HG03520 (cell line): Measurements from ENCODE around the gene GNAT2.
"Not testable (repeated sequence)": the region's sequence is repeated elsewhere in the genome, so short reads cannot be mapped to it uniquely, and the experiment has no call there.

ENCODE experiments used
- ATAC-seq: cut with Tn5 transposase; IDR thresholded peaks from one replicate; pipeline ENCODE4 v1.9.1; 2021; ENCODE audit warnings: mild to moderate bottlenecking, moderate library complexity; ENCODE audit not compliant: unreplicated experiment

The GNAT2 gene

DNA sequence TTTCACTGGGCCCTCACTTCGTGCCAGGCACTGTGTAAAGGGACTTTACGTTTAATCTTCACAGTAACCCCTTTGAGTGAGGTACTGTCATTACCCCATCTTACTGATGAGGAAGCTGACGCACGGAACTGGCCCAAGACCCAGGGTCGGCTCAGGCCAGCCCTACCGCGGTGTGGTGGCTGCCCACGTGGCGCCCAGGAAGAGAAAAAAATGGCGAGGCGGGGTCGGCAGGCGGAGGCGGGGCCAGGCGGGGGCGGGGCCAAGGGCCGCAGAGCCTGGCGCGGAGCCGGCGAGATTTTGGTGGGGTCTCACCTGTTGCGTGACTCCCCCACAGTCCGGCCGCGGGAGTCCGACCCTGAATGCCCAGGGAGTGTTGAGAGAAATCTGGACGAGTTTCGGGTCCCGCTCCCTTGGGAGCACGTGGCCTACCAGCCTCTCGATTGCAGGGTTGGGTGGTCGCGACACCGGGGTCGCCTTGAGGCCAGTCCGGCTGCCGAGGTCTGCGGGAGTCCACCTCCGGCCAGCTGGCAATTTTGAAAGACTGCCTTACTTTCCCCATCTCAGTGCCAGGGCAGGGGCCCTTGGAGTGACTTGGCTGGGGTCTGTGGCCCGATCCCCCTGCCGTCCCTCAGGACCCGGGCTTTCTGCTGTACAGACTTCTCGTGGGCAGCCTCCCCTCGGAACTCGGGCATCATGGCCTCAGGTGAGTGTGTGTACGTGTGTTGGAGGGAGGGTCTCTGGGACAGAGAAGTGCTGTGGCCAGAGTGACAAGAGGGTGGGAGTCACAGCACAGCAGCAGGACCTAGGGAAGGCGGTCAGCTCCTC is at the start of gene GNAT2, which contains the start of gene AMPD2:
Gene GNAT2, minus strand, starts transcription at position 41 of the 825 bp plus-strand sequence. CDS start 6,746 bp downstream, outside the sequence.
Gene AMPD2, plus strand, starts transcription at position 262 of the 825 bp plus-strand sequence. CDS start 1,339 bp downstream, outside the sequence.
- ATAC-seq = peak; percentile 43

DNA sequence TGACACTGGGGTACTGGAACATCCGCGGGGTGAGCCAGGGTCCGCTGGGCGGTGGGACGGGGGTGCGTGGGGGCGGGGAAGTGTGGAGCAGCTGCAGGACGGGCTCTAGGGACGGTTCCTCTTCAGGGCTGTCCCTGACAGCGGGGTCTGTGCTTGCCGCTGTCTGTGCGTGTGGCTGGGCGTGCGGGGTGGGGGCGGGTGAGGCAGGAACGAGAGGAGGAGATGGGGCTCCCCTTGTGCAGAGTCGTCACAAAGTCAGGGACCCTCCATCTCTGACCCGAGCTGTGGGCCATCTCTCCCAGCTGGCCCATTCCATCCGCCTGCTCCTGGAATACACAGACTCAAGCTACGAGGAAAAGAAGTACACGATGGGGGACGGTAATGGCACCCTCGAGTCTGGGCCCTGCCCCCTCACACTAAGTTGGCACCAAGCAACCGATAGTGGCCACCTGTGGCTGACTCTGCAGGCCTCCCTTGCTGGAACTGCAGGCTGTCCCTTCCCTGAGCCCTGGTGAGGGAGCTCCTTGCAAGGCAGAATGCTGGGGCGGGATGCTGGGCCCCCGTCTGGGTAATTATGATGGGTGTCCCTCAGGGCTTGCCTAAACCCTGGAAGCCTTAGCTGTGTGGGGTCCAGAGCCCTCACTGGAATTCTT is 48.8 kb upstream of the GNAT2 start:
- no peak for ATAC-seq

DNA sequence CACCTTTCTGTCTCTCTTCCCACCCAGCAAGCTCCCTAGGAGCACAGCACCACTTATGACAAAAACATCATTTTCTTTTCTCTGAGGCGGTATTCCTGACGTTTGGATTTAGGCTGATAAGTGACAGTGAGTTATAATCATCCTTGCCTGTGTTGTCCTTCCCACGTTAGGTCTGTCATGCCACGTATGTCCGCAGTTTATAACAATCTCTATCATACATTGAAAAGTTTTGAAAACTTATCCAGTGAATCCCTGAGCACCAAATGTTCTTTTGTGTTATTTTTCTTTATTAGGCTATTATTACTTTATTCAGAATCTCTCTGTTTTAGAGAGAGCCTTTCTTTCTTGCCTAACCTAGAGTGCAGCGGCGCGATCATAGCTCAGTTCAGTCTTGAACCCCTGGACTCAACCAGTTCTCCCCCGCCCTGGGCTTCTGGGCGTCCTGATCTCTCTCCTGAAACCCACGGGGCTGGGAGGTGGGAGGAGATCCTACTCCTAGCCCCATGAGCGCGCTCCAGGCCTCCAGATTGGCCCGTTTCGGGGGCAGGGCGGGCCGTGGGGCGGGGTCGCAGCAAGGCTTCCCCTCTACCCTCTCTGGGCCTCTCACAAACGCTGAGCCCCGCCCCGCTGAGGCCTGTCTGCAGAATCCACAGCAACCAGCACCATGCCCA is 48.2 kb upstream of the GNAT2 start, which contains the start of gene GSTM2:
Gene GSTM2, plus strand, starts transcription at position 606 of the 671 bp plus-strand sequence. Its CDS starts 59 bp downstream, at position 665.
- peak; percentile 66 for ATAC-seq

DNA sequence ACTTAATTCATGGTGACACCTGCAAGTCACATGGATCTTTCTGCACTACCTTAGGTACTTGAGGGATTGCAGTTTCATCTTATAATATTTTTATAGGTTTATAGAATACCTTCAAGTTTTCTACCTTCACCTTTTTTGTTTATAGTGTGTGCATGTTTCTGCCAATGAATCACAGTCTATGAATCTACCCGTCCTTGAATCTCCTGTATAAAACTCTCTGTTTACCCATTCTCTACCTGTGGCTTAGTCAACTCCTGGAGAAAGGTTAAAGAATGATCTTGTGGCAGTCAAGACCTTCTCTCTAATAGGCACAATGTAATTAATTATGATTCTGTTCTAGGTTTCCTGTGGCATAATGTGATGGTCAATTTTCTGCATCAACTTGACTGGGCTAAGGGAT is 45.3 kb upstream of the GNAT2 start:
- no peak for ATAC-seq

DNA sequence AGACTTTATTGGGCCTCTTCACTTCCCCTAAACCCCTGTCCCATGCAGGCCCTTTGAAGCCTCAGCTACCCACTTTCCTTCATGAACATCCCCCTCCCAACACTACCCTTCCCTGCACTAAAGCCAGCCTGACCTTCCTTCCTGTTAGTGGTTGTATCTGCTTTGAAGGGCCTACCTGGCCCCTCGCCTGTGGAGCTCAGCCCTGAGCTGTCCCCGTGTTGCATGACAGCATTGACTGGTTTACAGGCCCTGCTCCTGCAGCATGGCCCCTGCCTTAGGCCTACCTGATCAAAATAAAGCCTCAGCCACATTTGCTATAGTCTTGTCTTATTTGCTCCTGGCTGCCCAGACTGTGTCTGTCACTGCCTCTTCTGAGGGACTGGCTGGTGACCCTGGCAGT is 42.0 kb upstream of the GNAT2 start:
- no peak for ATAC-seq

DNA sequence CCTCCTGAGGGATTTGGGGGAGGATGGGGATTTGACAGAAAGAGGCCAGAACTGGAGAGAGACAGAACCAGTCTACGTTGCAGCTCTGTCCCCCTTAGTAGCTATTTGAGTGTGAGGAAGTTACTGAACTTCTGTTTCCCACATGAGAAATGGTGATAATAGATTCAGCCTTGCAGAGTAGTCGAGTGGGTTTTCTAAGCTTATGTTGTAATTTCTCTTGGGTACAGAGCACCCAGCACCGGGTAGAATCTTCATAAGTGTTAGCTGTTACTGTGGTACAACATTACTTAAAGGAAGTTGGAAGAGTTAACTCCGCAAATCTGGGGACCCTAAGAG is 41.2 kb upstream of the GNAT2 start:
- ATAC-seq = not testable (repeated sequence)

DNA sequence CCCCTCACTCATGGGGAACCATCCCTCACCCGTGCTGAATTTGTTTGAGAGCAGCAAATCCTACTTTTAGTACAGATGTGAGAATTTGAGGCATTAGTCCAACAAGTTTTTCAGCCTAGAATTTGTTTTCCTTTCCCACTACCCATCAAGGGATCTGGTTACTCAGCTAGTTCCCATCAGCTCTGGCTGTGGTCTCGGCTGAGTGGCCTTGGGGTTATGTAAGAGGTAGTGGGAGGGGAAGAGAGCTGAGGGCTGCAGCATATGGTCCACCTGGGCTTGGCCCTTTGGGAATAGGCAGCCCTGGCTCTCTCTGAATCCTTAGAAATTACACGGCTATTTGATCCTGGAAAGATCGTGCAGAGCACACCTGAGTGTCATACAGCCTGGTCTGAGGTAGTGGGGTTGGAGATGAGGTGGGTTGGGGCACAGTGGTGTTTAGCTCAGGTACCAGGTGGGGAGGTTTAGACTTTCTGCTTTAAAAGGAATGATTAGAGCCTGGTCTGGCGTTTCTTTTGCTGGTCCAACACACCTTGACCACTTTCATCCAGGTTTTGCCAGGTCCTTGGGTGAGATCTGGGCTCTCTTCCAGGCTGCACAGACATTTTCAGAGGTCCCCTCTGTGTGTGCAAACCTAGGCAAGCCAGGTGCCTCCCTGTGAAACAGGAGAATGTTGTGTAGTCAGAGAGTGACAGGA is 40.7 kb upstream of the GNAT2 start:
- ATAC-seq = no peak

DNA sequence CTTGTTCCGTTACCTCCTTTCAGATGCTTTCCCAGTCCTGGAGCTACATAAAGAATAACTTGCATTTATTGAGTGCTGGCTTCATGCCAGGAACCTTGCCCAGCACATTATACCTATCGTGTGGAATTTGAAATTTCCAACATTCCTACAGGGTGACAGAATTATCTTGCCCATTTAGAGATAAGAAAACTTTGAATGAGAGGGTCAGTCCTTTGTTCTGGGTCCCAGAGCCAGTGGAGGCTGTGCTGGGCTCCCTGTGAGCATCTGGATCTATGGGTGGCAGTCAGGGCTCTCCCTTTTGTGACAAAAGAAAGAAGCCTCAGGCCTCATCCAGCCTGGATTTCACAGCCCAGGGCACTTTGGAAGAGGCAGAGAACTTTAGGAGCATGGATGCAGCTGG is 39.7 kb upstream of the GNAT2 start:
- no peak for ATAC-seq

DNA sequence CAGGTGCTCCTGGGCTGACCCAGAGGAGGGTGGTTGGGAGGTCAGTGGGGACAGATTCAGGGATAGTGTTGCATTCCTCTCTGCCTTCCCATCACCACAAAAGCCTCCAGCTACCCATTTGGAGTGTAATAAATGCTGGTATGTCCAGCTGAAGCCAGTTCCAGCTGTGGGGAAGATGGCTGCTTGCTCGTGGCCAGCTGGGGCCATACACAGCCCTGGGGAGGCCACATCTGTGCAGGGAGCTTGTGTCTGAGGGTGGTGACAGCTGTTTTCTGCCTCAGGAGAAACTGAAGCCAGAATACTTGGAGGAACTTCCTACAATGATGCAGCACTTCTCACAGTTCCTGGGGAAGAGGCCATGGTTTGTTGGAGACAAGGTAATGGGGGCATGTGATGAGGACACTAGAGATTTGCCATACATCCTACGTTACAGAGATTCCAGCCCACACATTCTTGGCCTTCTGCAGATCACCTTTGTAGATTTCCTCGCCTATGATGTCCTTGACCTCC is 39.2 kb upstream of the GNAT2 start:
- no peak for ATAC-seq

DNA sequence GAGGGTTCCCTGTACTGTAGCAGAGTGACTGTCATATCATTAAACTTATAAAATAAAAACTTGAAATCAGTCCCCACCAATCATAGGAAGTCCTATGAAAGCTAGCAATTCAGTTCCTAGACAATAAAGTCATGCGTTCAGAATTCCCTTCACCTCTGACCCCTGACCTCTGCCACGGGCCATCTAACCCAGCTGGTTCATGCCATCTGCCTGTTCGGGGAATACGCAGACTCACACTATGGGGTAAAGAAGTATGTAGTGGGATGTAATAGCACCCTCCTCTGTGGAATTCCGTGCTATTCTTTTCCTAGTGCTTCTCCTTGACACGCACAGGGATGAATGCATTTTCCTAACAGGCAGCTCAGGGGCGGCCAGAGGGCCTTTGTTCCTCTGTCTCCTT is 38.6 kb upstream of the GNAT2 start:
- no peak for ATAC-seq

DNA sequence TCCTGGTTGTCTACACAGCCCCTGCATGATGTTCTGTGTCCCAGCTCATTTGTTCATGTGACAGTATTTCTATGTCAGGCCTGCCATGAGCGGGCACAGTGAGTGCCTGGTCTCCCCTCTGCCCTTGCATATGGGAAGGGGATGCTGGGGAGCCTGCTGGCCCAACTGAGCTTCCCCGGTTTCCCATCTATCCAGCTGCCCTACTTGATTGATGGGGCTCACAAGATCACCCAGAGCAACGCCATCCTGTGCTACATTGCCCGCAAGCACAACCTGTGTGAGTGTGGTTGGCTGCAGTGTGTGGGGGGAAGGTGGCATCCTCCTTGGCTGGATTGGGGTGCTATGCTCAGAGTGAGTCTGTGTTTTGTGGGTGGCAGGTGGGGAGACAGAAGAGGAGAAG is 38.0 kb upstream of the GNAT2 start:
- ATAC-seq = no peak

DNA sequence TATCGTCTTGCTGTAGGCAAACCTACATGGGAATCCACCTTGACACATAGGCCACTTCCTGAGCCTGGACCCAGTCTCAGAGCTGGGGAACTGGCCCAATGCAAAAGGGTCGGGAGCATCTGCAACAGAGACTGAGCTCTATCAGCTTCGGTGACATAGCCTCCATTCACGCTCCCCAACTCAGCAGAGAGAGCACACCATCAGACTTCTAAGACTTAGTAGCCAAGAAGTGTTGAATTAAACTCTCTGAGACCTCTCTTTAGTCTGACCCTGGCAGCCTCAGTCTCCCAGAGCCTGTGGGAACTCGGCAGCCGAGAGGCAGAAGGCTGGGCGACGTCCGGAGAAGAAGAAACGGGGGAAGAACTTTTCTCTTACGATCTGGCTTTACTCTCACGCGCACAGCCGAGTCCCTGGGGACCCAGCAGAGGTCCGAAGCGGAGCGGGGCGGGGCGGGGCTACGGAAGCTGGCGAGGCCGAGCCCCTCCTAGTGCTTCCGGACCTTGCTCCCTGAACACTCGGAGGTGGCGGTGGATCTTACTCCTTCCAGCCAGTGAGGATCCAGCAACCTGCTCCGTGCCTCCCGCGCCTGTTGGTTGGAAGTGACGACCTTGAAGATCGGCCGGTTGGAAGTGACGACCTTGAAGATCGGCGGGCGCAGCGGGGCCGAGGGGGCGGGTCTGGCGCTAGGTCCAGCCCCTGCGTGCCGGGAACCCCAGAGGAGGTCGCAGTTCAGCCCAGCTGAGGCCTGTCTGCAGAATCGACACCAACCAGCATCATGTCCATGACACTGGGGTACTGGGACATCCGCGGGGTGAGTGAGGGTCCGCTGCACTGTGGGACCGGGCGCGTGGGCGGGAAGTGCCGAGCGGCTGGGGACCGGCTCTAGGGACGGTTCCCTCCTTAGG is 36.5 kb upstream of the GNAT2 start, which contains the start of gene GSTM4:
Gene GSTM4, plus strand, starts transcription at position 485 of the 905 bp plus-strand sequence. Its CDS starts 291 bp downstream, at position 776.
- ATAC-seq = peak; percentile 82

DNA sequence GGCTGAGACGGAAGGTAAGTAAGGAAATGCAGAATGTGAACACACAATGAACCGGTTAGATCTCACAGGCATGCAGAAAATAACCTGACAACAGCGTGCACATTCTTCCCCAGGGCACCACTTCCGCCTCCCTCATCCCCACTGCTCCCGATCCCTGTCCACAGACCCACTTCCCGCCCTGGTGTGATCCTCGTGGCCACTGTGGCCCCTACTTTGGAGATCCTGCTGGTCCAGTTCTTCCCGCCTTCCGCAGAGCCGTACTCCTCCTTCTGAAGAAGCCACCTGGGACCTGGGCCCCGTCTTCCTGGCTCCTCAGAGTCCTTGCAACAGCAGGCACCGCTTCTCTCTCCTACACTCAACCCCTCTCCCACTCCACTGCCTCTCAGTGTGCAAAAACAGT is 35.1 kb upstream of the GNAT2 start:
- ATAC-seq = no peak

DNA sequence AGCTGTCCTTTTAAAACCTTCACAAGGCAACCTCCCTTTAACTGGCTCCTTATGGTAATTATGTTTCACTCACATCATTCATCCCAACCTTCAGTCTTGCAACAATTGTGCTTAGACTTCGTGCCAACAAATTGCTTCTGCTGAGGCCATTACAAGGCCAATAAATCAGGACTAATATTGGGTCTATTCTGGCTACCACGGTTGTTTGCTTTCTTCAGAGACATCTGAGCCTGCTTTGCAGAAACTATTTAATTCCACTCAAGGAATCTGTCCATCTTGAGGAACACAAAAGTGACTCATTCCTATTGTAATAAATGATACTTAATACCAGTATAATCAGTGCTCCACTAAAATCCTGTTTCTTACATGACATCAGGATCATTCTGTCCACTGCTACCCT is 33.9 kb upstream of the GNAT2 start:
- no peak for ATAC-seq

DNA sequence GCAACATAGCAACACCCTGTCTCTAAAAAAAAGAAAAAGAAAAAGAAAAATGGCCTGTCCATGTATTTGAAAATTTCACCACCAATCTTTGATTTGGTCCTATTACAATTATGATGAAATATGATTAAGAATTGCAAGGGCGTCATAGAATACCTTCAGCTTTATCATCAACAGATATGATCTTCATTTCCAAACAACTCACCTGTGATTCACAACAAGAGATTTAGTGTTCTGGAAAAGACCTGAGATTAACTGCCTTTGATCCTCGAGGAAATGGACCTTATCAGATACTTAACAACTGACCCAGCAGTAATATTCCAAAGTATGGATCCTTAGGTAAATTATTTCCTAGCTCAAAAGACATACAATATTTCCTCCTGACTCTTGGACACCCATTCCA is 33.0 kb upstream of the GNAT2 start:
- ATAC-seq = no peak

DNA sequence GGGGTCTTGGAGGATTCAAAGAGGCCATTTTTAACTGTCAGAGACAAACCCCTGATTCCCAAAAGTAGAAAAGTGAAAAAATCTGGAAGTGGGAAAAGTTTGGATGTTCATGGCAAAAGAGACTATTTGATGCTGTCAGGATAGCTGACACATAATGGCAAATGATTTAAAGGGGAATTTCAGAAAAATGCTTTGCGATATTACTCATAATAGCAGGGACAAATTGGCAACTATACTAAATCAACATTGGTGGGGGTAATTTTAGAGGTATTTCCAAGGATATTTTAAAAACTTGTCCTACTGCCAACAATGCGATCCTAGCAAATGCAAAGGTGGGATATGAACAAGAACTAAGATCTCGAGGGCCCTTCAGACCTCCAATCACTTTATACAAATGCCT is 31.2 kb upstream of the GNAT2 start:
- ATAC-seq = no peak

DNA sequence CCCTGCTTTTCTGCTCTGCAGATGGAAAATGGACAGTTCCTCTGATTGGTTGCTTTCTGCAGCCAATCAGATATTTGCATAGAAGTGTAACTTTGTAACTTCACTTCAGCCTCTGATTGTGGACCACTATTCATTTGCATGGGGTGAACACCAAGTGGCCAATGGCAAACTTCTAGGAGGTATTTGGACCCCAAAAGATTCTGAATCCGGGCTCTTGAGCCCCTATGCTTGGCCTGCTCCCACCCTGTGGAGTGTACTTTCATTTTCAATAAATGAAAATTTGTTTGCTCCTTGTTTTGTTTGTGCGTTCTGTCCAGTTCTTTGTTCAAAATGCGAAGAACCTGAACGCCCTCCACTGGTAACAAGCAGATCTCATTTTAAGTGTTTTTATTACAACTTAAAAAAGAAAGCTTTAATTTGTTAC is 30.1 kb upstream of the GNAT2 start:
- no peak for ATAC-seq

DNA sequence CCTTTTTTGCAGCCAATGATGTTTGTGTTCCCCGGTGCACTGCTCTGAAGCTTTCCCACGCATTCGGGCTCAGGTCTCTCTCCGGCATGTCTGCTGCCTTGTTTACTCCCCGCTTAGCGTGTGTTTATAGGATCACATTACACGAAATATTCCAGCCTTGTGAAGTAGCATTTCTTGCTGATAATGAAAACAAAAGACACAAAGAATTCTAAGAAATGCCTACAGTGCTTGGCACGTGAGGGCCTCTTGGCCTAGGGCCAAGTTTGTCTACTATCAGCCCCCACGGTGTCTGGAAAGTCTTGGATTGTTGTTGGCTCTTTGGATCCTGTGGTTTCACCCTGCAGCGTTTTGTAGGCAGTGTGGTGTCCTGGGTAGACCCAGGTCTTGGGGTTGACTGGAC is 25.3 kb upstream of the GNAT2 start:
- ATAC-seq = no peak

DNA sequence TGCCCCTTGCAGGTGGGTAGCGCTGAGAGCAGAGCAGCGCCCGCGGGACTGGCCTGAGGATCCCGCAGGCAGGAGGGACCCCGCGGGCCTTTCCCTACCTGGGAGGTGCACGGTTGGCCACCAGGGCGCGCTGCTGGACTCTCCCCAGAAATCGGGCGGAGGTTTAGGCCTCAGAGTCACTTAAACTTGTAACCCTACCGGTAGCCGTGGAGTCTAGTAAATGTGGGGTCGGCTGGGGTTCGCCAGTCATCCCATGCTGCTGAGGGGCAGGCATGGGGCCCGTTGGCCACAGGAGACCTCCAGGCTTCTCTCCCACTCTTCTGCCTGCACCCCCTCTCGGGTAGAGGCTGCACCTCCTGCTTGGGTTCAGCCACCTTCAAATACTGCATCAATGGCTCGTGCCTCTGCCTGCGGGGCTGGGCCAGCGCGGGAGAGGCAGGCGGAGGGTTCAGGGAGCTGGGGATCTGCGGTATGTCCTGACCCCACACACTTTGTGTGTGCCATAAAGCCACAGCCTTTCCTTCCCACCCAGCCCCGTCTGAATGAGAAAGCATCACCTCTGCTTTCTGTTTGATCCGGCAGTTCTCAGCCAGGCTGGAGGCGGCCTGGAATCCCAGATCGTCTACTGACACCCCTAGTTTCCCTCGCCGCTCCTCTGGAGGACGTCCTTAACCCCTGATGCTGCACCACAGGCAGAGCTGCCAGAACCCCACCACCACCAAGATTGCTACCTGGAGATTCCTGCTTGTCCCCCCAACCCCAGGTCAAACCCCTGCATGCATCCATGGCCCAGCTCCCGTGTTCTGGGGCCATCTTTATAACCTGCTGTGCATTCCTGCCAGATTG is 24.2 kb upstream of the GNAT2 start:
- peak; percentile 79 for ATAC-seq
